GM19043 (cell line): ENCODE data around the gene CA12.

Experiments
- ATAC-seq: cut with Tn5 transposase; IDR thresholded peaks from one replicate; pipeline ENCODE4 v1.9.1; 2021; ENCODE audit warnings: low read depth; ENCODE audit not compliant: unreplicated experiment

The CA12 gene

DNA sequence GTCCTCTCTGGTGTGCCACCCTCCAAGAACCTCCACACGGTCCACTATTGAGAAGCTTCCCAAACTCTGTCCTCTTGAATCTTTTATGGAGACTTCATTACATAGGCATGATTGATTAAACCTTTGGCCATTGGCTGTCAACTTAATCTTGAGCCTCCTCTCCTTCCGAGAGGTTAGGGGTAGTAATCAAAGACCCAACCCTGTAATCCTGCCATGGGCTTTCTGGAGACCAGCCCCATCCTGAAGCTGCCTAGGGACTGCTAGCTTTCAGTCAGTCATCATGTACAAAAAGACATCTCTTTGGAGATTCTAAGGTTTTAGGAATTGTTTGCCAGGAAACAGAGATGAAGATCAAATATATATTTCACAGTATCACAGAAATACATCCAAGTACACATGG is 67.2 kb downstream of the CA12 start:
- no peak for ATAC-seq

DNA sequence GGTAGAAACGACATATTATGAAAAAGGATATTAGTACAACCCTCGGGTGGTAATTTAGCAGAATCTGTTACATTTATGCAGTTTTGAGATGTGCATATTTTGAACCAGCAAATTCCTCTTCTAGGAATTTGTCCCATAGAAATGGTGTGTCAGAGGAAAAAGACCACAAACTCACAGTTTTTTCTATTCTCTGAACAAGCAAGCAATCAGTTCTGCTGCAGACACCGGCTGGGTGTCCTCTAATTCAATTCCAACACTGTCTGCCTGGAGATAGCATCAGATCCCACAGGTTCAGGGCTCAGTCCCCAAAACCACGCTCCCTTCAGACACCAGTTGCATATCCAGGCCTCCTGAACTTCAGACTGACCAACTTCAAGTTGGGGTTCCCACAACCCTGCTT is 67.8 kb downstream of the CA12 start:
- no peak for ATAC-seq

DNA sequence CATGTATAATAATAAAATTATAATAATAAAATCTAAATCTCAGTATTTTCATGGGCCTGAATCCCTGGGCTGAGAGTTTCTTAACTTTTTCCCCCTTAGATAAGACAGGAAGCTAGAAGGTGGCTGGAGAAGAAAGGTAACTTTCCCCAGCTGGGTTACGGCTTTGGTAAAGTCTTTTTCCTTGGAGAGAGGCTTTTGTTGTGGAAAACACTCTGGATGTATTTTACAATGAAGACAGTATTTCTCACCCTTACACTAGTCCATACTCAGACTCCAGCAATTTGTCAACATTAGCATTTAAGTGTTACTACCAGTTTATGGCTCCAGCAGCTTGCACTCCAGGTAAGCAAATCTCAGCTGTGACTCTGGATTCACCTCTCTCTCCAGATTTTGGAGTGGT is 69.4 kb downstream of the CA12 start:
- no peak for ATAC-seq

DNA sequence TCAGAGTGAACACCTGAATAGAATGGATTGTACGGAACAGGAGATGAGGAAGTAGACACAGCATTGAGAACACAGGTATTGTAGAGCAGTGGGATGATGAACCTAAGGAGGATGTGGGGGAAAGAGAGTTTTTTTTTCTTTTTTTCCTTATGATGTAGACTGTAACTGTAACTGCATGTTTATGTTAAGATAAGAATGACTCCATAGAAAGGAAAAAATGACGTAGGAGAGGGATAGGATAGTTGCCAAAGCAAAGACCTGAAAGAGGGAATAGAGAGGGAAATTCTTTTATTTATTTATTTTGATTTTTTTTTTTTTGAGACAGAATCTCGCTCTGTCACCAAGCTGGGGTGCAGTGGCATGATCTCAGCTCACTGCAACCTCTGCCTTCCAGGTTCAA is 71.0 kb downstream of the CA12 start:
- no peak for ATAC-seq

DNA sequence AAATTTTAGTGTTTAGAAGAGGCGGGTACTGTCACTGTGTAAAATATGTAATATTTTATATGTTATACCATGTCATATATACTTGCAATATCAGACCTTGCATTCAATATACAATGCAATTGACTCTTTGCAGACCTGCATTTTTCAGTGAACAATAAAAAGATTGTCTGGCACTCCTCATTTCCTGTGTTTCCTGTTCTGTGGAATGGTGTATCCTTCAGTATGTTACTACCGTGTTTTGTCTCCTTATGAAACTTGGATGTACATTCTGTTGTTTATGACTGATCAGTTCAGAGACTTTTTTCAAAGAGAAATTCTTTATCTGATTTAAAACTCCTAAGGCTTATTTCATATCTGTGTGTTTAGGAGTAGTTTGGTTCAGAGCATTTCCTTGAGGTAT is 72.7 kb downstream of the CA12 start:
- ATAC-seq = no peak

DNA sequence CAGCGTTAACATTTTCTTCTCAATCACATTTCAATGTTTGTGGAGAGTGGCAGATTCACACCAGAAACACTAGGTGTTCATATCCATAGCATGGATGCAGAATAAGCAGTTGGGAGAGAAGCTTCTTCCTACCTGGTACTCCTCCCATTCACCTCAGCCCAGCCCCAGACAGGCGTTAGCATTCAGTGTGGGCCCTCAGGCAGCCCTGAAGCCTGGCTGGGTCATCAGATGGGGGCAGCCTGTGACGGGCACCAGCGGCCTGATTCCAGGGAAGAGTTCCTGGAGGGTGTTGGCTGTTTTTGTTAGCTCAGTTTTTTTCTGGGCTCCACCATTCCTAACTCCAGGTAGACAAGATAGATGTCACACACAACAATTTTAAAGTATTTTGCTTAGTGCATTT is 73.2 kb downstream of the CA12 start:
- ATAC-seq = no peak

DNA sequence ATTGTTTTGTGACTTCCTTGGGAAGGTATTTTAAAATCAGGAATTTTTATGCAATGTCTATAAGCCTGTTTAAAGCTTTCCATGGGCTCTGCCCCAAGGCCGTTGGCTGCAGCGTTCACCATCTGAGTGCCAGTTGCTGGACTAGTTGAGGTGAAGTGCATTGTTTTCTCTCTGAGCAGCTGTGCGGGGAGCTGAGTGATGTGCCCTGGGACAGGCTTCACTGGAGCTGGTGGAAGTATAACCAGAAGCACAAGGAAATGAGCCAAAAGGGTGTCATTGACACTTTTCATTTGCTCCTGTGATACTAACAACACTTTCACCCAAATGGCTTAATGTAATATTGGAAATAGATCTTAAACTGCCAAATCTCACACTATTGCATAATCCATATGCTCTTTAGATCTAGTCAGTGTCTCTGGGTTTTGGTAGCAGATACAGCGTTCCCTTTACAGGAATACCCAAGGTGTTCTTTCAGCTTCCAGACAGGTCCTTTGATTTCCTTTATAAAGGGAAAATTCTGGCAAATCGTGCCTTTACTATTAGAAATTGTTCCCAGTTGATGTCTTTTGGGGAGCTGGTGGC is 75.1 kb downstream of the CA12 start:
- ATAC-seq = no peak

DNA sequence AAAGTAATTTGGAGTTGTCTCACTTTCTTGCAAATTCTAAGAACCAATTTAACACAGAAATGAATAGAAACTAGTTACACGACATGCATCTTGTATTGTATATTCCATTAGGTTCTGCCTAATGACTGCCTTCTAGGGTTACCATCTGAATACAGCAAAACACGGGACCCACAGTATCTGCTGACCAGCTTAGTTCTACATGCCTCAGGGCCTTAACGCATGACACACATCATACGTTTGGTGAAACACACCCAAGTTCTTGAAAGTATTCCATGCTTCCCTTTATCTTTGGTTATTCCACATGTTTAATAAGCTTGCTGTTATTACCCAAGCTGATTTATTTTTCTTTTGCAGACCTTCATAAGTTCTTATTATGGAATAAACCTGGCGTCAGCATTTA is 76.4 kb downstream of the CA12 start:
- ATAC-seq = no peak

DNA sequence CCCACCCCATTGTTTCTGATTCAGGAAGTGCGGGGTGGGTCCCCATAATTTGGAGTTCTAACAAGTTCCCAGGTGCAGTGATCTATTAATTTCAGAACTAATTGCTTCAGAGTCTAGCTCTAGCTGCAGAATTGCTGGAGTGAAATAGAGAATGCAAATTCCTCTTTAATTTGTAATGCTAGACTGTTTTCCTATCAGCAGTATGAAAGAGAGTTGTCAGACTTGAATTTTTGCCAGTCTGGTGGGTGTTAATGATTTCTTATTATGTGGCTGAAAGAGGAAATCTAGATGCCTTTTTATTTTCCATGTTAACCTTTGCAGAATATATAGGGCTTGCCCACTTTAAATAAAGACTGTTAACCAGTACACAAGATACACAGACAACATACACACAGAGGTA is 80.6 kb downstream of the CA12 start:
- no peak for ATAC-seq

DNA sequence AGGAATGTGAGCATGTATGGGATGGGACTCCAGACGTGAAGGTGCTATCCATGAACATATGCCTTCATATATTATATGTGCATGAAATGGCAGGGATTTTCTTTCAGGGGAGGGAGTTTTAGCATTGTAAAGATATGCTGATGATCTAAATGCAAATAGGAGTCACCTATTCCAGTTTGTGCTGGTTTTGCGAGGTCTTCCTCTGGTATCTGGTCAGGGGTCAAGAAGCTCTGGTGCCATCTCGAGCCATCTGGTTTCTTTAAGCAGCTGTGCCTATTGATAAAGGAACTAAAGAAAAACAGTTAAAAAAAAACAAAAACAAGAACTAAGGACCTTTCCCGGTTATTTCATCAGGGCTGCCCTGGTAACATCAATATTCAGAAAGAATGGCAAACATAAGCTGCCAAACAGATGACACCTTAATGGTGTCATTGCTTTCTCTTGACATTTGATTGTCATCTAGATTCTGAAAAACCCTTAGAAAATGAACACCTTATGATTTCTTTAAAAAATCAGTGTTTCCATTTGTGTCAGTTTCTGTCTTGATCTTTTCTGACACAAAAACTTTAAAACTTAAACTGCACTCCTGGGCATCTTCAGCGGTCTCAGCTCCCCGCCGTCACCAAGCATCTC is 81.6 kb downstream of the CA12 start:
- no peak for ATAC-seq

DNA sequence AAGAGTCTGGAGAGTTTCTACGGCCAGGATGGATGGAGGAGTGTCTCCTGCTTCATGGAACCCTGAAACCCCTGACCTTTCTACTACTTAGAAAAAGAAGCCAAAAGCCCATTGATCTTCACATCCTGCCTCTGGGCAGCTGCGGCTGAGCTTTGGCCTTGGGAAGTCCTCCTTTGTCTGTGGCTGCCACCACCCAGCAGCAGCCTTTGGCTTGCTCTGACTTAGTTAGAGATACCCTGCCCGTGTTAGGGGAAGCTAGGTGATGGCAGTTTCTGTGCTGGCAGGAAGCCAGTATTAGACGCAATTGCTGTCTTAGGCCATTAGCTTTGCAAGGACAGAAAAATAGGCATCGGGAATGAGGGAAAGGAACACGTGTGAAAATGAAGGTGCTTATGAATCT is 85.5 kb downstream of the CA12 start:
- ATAC-seq = no peak

DNA sequence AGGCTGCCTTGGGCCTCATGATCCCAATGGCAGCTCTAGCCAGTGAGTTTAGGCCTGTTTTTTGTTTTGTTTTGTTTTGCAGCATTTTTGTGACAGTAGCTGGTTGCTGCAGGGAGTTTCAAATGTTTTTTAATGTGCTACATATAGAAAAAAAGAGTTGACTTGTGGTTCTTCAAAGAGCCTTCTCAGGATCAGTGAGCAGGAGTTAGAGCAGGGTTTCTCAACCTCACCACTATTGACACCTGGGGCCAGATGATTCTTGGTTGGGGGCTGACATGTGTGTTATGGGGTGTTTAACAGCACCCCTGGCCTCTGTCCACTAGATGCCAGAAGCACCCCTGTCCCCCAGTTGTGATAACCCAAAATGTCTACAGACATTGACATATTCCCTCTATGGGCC is 86.3 kb downstream of the CA12 start:
- ATAC-seq = no peak

DNA sequence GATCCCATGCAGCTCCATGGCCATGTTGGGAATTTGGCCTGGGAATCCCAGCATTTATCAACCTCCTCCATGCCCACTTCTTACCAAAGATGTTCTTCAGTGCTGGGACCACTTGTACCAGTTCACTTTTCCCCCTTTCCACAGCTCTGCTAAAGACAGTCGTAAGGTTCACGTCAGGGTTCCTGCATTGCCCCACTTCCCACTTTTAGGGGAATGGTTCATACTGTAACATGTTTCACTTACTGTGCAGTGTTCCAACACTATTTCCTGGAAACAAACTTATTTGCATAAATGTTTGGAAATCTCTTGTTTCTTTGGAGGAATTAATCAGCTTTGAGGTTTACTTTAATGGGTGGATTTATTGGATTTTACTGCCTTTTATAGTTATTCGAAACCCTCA is 87.3 kb downstream of the CA12 start:
- ATAC-seq = no peak

DNA sequence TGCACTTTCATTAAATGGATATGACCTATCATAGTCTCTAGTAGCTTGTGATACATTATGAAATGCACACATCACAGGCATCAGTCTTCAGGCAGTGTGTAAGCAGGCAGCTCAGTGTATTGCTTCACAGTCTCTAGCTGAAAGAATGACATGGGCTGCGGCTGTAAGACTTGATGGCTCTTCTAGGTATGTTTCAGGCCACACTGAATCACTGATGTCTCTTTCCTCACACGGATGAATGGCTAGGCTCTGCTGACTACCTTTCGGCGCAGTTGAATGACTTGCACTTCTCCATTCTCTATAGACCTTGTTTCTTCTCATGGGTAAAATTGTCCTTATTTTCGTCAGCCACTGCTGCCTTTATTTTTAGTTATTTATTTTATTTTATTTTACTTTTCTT is 88.9 kb downstream of the CA12 start:
- no peak for ATAC-seq

DNA sequence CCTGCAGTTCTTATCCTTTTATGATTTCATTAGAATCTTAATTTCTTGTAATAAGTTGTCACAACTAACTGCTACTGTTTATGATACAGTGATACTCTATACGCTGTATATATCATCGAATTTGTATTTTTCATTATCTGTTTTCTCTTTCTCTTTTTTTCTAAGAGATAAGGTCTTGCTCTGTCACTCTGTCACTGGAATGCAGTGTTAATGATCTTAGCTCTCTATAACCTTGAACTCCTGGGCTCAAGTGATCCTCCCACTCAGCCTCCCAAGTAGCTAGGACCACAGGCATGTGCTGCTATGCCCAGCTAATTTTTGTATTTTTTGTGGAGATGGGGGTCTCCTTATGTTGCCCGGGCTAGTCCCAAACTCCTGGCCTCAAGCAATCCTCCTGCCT is 89.4 kb downstream of the CA12 start:
- ATAC-seq = no peak

DNA sequence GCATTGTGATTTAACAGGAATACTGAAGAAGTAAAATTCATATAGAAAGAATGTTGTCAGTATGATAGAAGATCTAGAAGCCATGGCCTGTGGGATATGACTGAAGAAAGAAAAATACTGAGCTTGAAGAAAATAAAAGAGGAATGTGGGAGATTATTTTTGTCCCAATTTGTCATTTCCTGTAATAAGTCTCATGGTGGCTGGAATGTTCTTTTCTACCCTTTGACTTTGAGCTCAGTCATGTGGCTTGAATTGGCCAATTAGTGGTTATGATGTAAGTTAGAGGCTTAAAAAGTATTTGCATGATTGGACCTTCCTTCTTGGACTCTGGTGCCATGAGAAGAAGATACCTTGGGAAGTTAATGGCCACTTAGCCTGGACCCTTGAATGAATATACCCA is 90.1 kb downstream of the CA12 start:
- no peak for ATAC-seq

DNA sequence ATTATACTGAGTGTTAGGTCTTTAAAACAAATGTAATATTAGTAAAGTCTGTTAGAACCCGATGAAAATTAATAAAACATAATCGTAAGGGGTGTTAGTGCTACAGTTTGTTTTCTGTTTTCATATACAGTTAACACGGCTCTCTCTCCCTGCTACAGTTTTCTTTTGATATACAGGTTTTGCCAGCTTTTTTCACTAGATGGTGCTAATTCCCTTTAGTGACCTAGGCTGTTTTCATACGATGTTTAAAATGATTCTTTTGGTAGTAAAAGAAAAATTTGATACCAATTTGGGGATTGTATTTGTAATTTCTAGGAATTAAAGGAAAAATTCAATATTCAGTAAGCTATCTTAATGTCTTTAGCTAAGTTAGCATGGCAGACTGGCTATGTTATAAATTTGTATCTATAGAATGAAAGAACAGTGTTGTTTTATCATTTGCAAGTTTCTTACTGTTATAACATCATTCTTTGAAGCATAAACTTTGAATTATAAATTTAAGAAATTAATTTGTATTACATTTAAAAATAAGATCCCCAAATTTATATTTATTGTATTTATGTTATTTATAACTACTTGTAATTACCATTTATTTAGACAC is 92.8 kb downstream of the CA12 start:
- no peak for ATAC-seq

DNA sequence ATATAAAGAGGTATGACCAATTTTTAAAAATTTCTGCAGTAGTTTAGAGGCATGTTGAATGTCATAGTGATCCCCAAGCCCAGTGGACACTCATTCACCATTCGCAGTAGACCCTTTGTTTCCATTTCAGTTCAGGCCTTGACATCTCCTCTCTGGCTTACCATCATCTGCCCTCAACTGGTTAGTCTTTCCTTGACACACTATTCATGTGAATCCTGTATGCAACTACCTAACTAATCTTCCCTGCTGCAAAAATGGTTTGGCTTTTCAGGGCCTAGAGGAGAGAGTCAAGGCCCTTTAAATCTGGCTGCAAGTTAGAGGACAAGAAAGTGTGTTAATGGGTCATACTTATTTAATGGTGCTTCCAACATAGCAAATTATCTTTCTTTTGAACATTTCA is 93.3 kb downstream of the CA12 start:
- no peak for ATAC-seq

DNA sequence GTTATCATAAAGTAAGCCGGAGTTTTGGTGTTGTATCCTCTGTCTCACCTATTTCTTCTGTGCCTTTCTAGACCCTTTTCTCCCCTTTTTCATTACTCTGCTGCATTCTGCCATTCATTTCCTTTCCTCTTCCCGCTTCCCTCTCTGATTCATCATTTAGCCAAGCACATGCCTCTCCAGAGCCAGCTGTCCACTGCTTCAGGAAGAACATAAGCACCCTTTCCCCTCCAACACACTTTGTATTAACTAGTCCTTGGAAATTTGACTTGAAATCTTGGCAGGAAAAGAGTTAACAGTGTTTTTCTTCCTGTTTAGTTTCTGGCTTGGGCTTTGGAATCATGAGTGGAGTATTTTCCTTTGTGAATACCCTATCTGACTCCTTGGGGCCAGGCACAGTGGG is 94.5 kb downstream of the CA12 start:
- ATAC-seq = no peak

DNA sequence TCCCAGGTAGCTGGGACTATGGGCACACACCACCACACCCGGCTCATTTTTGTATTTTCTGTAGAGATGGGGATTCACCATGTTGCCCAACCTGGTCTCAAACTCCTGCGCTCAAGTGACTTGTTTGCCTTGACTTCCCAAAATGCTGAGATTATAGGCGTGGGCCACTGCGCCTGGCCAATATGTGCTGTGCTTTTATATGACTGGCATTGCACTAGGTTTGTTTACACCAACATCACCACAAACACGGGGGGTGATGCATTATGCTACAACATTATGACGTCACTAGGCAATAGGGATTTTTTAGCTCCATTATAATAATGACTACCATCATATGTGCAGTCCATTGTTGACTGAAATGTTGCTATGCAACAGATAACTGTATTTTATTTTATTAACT is 97.3 kb downstream of the CA12 start:
- ATAC-seq = no peak

DNA sequence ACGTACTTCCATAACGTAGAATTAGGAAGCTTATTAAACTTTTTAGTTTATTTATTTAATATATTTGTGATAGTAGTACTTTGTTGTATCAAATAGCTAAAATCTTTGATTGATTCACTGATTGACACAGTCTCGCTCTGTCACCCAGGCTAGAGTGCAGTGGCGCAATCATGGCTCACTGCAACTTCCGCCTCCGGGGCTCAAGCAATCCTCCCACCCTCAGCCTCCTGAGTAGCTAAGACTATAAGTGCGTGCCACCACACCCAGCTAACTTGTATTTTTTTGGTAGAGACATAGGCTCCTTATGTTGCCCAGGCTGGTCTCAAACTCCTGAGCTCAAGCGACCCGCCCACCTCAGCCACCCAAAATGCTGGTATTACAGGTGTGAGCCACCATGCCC is 98.5 kb downstream of the CA12 start:
- no peak for ATAC-seq

DNA sequence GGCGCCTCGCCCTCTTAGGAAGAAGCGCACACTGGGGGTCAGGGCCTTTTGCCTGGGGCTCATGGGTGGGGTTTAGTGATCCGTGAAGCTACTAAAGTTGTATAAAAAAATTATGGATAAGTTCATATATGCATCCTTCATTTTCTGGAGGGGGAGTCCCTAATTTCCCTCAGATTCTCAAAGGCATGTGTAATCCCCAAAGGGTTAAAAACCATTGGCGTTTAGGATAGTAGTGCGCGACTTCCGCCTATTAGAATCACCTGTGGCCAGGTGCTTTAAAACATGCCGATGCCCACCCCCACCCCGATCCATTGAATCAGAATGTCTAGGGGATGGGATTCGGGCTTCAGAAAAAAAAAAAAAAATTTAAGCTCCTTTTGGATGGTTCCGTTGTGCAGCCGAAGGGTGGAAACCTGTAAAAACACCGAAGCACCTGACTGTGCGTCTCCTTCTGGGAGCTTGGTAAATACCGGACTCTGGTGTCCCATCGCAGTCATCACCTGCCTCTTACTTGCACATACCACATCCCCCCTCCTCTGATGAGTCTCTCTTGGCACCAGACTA is 103.7 kb downstream of the CA12 start:
- ATAC-seq = no peak
